ENCODE data around the gene EMC8.

DNA sequence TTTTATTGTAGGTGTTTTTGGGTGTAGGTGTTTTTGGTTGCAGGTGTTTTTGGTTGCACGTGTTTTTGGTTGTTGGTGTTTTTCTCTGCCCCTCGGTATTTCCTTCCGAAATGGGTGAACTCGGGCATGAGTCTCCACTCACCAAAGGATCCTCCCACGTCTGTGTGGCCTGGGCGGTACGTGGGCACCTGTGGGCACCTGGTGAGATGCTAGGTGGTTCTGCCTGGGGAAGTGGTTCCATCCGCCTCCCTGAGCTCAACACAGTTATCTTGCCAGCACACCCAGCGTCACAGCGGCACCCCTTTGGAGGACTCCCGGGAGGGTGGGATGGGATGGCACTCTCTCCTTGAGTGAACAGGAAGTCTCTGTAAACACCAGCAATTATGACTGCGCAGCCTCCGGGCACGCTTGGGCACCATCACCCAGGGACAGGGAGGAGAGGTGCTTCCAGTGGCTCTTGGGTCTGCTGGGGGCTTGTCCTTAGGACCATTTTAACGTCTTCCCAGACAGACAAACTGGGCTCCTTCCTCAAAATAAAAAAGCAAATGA is 29.9 kb upstream of the EMC8 start:
- TF ChIP-seq, protein P1, sequence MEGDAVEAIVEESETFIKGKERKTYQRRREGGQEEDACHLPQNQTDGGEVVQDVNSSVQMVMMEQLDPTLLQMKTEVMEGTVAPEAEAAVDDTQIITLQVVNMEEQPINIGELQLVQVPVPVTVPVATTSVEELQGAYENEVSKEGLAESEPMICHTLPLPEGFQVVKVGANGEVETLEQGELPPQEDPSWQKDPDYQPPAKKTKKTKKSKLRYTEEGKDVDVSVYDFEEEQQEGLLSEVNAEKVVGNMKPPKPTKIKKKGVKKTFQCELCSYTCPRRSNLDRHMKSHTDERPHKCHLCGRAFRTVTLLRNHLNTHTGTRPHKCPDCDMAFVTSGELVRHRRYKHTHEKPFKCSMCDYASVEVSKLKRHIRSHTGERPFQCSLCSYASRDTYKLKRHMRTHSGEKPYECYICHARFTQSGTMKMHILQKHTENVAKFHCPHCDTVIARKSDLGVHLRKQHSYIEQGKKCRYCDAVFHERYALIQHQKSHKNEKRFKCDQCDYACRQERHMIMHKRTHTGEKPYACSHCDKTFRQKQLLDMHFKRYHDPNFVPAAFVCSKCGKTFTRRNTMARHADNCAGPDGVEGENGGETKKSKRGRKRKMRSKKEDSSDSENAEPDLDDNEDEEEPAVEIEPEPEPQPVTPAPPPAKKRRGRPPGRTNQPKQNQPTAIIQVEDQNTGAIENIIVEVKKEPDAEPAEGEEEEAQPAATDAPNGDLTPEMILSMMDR (IDR thresholded peaks at IDR 0.05), result no peak
- no peak for TF ChIP-seq POLR2A (IDR thresholded peaks at IDR 0.05)

Data from uterus (tissue), 2 donors.